ENCODE measurements around the gene RILPL1.

GRCh38 chr12:123487428-123487827 is 46.1 kb downstream of the RILPL1 start:
- TF ChIP-seq CTCF (IDR thresholded peaks at IDR 0.05; ENCODE audit: poor library complexity) = no peak
- no peak for TF ChIP-seq EZH2phosphoT487 (IDR thresholded peaks at IDR 0.05; ENCODE audit: low read depth, severe bottlenecking, unreplicated experiment)
- TF ChIP-seq EZH2 (IDR thresholded peaks at IDR 0.05; ENCODE audit: borderline replicate concordance) = no peak

Measured in hepatocyte (in vitro differentiated cells).